OCI-LY7 (cell line): ENCODE results near the gene GTF2H1. TPM values are rescaled to one million over a fixed set of nuclear protein-coding genes. Genes with fewer than 3 reads are reported as not detected.

Experiments used
- BruUV-seq: library from RNA; stranded (reverse); fragments of 400-500 nt; replicated peaks from 2 replicates; lab custom pipeline; 2021; lab: Mats Ljungman, UMichigan
- CTCF ChIA-PET: fragments of 300-600 bp; sonication (Branson Sonifier 250); formaldehyde crosslinking; loops from one replicate; lab custom pipeline; 2022; ENCODE audit warnings: antibody characterized with exemption; ENCODE audit not compliant: unreplicated experiment; lab: Charles Lee
- POLR2A ChIA-PET: fragments of 300-600 bp; sonication (Branson Sonifier 250); formaldehyde crosslinking; loops from one replicate; lab custom pipeline; 2022; ENCODE audit warnings: antibody characterized with exemption; lab: Charles Lee
- DNase-seq: peaks from one replicate; pipeline ENCODE4 v3.0.0-alpha.2; 2015; ENCODE audit warnings: low spot score
- H2AFZ ChIP-seq: fragments of 200-600 bp; sonication (generic), shearing (Covaris generic); 2 replicates; pipeline ENCODE4 v1.6.1; 2014; ENCODE audit warnings: mild to moderate bottlenecking, antibody characterized with exemption, low read length, moderate library complexity
- H3K27ac ChIP-seq: fragments of 200-600 bp; sonication (generic); 2 replicates; pipeline ENCODE4 v1.5.1; 2014; ENCODE audit warnings: mixed run types, low read depth, mild to moderate bottlenecking, moderate library complexity, low read length, inconsistent platforms; ENCODE audit not compliant: poor library complexity, severe bottlenecking
- H3K36me3 ChIP-seq: fragments of 200-600 bp; sonication (generic); 2 replicates; pipeline ENCODE4 v1.6.1; 2014; ENCODE audit warnings: mild to moderate bottlenecking, antibody characterized with exemption, low read length, moderate library complexity, mixed read lengths; ENCODE audit not compliant: insufficient read depth
- H3K4me1 ChIP-seq: fragments of 200-600 bp; sonication (generic); 2 replicates; pipeline ENCODE4 v1.5.1; 2014; ENCODE audit warnings: mild to moderate bottlenecking, low read length; ENCODE audit not compliant: insufficient read depth, poor library complexity, severe bottlenecking
- H3K4me2 ChIP-seq: fragments of 200-600 bp; sonication (generic); 2 replicates; pipeline ENCODE4 v1.6.1; 2014; ENCODE audit warnings: mild to moderate bottlenecking, low read length
- H3K4me3 ChIP-seq: fragments of 200-600 bp; sonication (generic); 2 replicates; pipeline ENCODE4 v1.5.1; 2014; ENCODE audit warnings: mild to moderate bottlenecking, low read depth, low read length; ENCODE audit not compliant: poor library complexity, severe bottlenecking
- H3K79me2 ChIP-seq: fragments of 200-600 bp; sonication (generic); 2 replicates; pipeline ENCODE4 v1.6.1; 2016; ENCODE audit warnings: low read depth, mild to moderate bottlenecking, low read length, moderate library complexity, mixed read lengths; ENCODE audit not compliant: insufficient read depth
- H3K9me2 ChIP-seq: fragments of 200-600 bp; sonication (generic); 2 replicates; pipeline ENCODE4 v1.6.1; 2016; ENCODE audit warnings: mild to moderate bottlenecking, low read length, mixed read lengths; ENCODE audit not compliant: insufficient read depth
- H3K9me3 ChIP-seq: fragments of 200-600 bp; sonication (generic); 2 replicates; pipeline ENCODE4 v1.6.1; 2014; ENCODE audit warnings: mild to moderate bottlenecking, mixed run types, low read length, mixed read lengths
- H4K20me1 ChIP-seq: fragments of 200-600 bp; sonication (generic); 2 replicates; pipeline ENCODE4 v1.6.1; 2014; ENCODE audit warnings: mild to moderate bottlenecking, antibody characterized with exemption, low read length, moderate library complexity, mixed read lengths; ENCODE audit not compliant: insufficient read depth
- CTCF ChIP-seq: fragments of 200-600 bp; sonication (generic); conservative IDR thresholded peaks from 2 replicates; pipeline ENCODE4 v1.5.1; 2014; ENCODE audit warnings: mild to moderate bottlenecking, antibody characterized with exemption, low read length, moderate library complexity, mixed read lengths
- EZH2phosphoT487 ChIP-seq: fragments of 200-600 bp; sonication (generic); IDR thresholded peaks from 2 replicates; pipeline ENCODE4 v1.6.1; 2018; ENCODE audit warnings: low read depth, borderline replicate concordance, mild to moderate bottlenecking, mixed run types, antibody characterized with exemption, low read length, moderate library complexity, mixed read lengths
- intact Hi-C: fragments of 100-400 bp; cut with micrococcal nuclease; formaldehyde crosslinking; loops from one replicate; pipeline ENCODE4 v1.10.0; 2022; ENCODE audit not compliant: unreplicated experiment
- total RNA-seq, 2 experiments: library from RNA; depleted of rRNA in 1 of 2; stranded (reverse); fragments of >200 nt in 1 of 2; shearing (Covaris generic) in 1 of 2; gene quantifications; 2 replicates each; pipeline ENCODE4 v1.2.3, GENCODE V29; 2014 to 2022

The GTF2H1 gene
- total RNA-seq, 2 experiments from 2014 or later = 48.0 to 62.1 TPM

GRCh38 chr11:18372201-18372600, 49.8 kb downstream of the GTF2H1 start:
- Histone ChIP-seq H2AFZ (no peak overlapping the region), H3K4me3 (no peak overlapping the region), H3K9me2 (no peaks in the 10 kb centered on the region), H3K4me1 (no peaks in the 10 kb centered on the region), H3K79me2 (no peaks in the 10 kb centered on the region), H3K36me3 (peaks cover 23% of the 10 kb centered on the region), H4K20me1 (no peaks in the 10 kb centered on the region), H3K4me2 (no peak overlapping the region), H3K27ac (no peak overlapping the region), H3K9me3 (no peaks in the 10 kb centered on the region)
- ChIA-PET CTCF (no interaction called here), POLR2A (interaction anchor here (0.5 to 0.7 kb wide), 2 partner anchors 50 to 122 kb away, joined by 3 to 5 read pairs; no protein-coding TSS in a partner anchor)
- DNase-seq = no peak
- no TSS peak for BruUV-seq
- intact Hi-C loops = no loop called here
- TF ChIP-seq CTCF (no peak), EZH2phosphoT487 (no peak)

GRCh38 chr11:18374956-18375355, 52.6 kb downstream of the GTF2H1 start:
- Histone ChIP-seq H3K27ac (no peak overlapping the region), H3K4me1 (peaks cover 5% of the 10 kb centered on the region), H3K36me3 (0 out of 2 replicates have a peak, but pooled peaks cover 1% of the 10 kb centered on the region), H3K9me2 (no peaks in the 10 kb centered on the region), H3K79me2 (no peaks in the 10 kb centered on the region), H4K20me1 (no peaks in the 10 kb centered on the region), H3K4me2 (no peak overlapping the region), H3K4me3 (no peak overlapping the region), H3K9me3 (no peaks in the 10 kb centered on the region), H2AFZ (no peak overlapping the region)
- intact Hi-C loops = no loop called here
- ChIA-PET CTCF (no interaction called here), POLR2A (interaction anchor here (0.9 to 2.8 kb wide), 3 partner anchors 9 to 21 kb away, joined by 3 to 12 read pairs (median 5); no protein-coding TSS in a partner anchor)
- BruUV-seq = no TSS peak
- TF ChIP-seq CTCF (no peak), EZH2phosphoT487 (no peak)
- no peak for DNase-seq

- no peak overlapping the region for H3K4me3 ChIP-seq
- no peak overlapping the region for H3K4me2 ChIP-seq
- ChIA-PET POLR2A (interaction anchor here (0.6 to 1.0 kb wide), 3 partner anchors 20 to 1182 kb away, joined by 3 to 6 read pairs (median 4); no protein-coding TSS in a partner anchor), CTCF (no interaction called here)
- no peaks in the 10 kb centered on the region for H3K9me2 ChIP-seq
- TF ChIP-seq CTCF (no peak), EZH2phosphoT487 (no peak)
- no peak overlapping the region for H2AFZ ChIP-seq
- H3K4me1 ChIP-seq = peaks cover 5% of the 10 kb centered on the region
- intact Hi-C loops = no loop called here
- no peak overlapping the region for H3K27ac ChIP-seq
- no peaks in the 10 kb centered on the region for H4K20me1 ChIP-seq
- no peaks in the 10 kb centered on the region for H3K9me3 ChIP-seq
- no peaks in the 10 kb centered on the region for H3K79me2 ChIP-seq
- BruUV-seq = no TSS peak
- no peaks in the 10 kb centered on the region for H3K36me3 ChIP-seq
- DNase-seq = no peak
Measured at GRCh38 chr11:18375941-18376340, 53.6 kb downstream of the GTF2H1 start.
